GM12878 (cell line): ENCODE measurements around the gene ATP2C2. TPM values are rescaled to one million over a fixed set of nuclear protein-coding genes. Genes with fewer than 3 reads are reported as not detected.

Source experiments
- ATAC-seq: fragments of 200-7000 bp; cut with Tn5 transposase; 3 replicates; pipeline ENCODE4 v1.9.1; 2020; ENCODE audit warnings: mild to moderate bottlenecking, moderate library complexity
- BruUV-seq: library from RNA; stranded (reverse); fragments of 400-500 nt; replicated peaks from 2 replicates; lab custom pipeline; 2021; lab: Mats Ljungman, UMichigan
- CTCF ChIA-PET: fragments of 300-600 bp; sonication (Branson Sonifier 250); formaldehyde crosslinking; extraction: SDS; loops from one replicate; lab custom pipeline; 2021; ENCODE audit warnings: inconsistent platforms; lab: Yijun Ruan, JAX
- POLR2A ChIA-PET: fragments of 350-600 bp; formaldehyde crosslinking; extraction: SDS; loops from one replicate; lab custom pipeline; 2021; ENCODE audit warnings: inconsistent platforms; lab: Charles Lee
- RAD21 ChIA-PET: fragments of 300-600 bp; sonication (Branson Sonifier 250); formaldehyde crosslinking; loops from one replicate; lab custom pipeline; 2023; ENCODE audit warnings: antibody characterized with exemption; ENCODE audit not compliant: unreplicated experiment; lab: Charles Lee
- SMC1A ChIA-PET: fragments of 300-600 bp; sonication (Branson Sonifier 250); formaldehyde crosslinking; loops from one replicate; lab custom pipeline; 2023; ENCODE audit not compliant: unreplicated experiment, uncharacterized antibody; lab: Charles Lee
- DNase-seq: peaks from one replicate; pipeline ENCODE4 v3.0.0-alpha.2; 2011; ENCODE audit warnings: low read depth, low spot score
- FAIRE-seq: peaks from 3 replicates; lab custom pipeline; 2011; peaks lifted over from hg19 to GRCh38; lab: Jason Lieb, UNC
- H2AFZ ChIP-seq: 2 replicates; pipeline ENCODE4 v1.6.0; 2011; ENCODE audit warnings: low read depth, low read length, control low read depth; ENCODE audit not compliant: control insufficient read depth
- H3K27ac ChIP-seq: 2 replicates; pipeline ENCODE4 v1.5.1; 2011; ENCODE audit warnings: control low read depth; ENCODE audit not compliant: control insufficient read depth, insufficient read depth
- H3K27me3 ChIP-seq, 2 experiments: replicated peaks in 1 of 2; 2 replicates each; pipeline versions ENCODE4 v1.6.0 to v1.6.1; 2011; ENCODE audit warnings: low read length in 1 of 2; ENCODE audit not compliant: control insufficient read depth in 2 of 2, insufficient read depth in 2 of 2
- H3K36me3 ChIP-seq, 2 experiments: 2 replicates each; pipeline ENCODE4 v1.5.1; 2011; ENCODE audit warnings: low read length in 1 of 2; ENCODE audit not compliant: control insufficient read depth in 2 of 2, insufficient read depth in 2 of 2
- H3K4me1 ChIP-seq: 2 replicates; pipeline ENCODE4 v1.6.1; 2011; ENCODE audit warnings: mild to moderate bottlenecking, low read length, moderate library complexity, mixed read lengths; ENCODE audit not compliant: control insufficient read depth, insufficient read depth
- H3K4me2 ChIP-seq: 2 replicates; pipeline ENCODE4 v1.6.0; 2011; ENCODE audit warnings: control low read depth; ENCODE audit not compliant: control insufficient read depth, insufficient read depth
- H3K4me3 ChIP-seq: fragments of 200-600 bp; sonication (generic); 2 replicates; pipeline ENCODE4 v1.5.1; 2016
- H3K79me2 ChIP-seq: 2 replicates; pipeline ENCODE4 v1.6.0; 2011; ENCODE audit warnings: low read length; ENCODE audit not compliant: control insufficient read depth, insufficient read depth
- H3K9ac ChIP-seq: 2 replicates; pipeline ENCODE4 v1.8.0; 2011; ENCODE audit warnings: low read length, control low read depth, mixed read lengths; ENCODE audit not compliant: control insufficient read depth, insufficient read depth
- H3K9me3 ChIP-seq: replicated peaks from 3 replicates; pipeline ENCODE4 v1.5.1; 2011; ENCODE audit warnings: mild to moderate bottlenecking, low read length; ENCODE audit not compliant: control insufficient read depth, insufficient read depth
- H4K20me1 ChIP-seq: 2 replicates; pipeline ENCODE4 v1.6.0; 2011; ENCODE audit not compliant: control insufficient read depth, insufficient read depth
- CREM ChIP-seq: IDR thresholded peaks from 2 replicates; pipeline ENCODE4 v1.6.1; 2014; ENCODE audit warnings: antibody characterized with exemption, low read depth
- CTCF ChIP-seq, 3 experiments: IDR thresholded peaks in 2 of 3; conservative IDR thresholded peaks in 1 of 3; 2 replicates each; pipeline ENCODE4 v1.5.1; 2011; ENCODE audit warnings: low read depth in 3 of 3, low read length in 3 of 3, mild to moderate bottlenecking in 3 of 3, control low read depth in 2 of 3, moderate library complexity in 2 of 3, inconsistent platforms in 1 of 3, mixed read lengths in 1 of 3; ENCODE audit not compliant: control insufficient read depth in 2 of 3, insufficient read depth in 1 of 3; ENCODE audit errors: extremely low read depth in 1 of 3
- IRF5 ChIP-seq: fragments of 450-650 bp; IDR thresholded peaks from 2 replicates; pipeline ENCODE4 v1.6.1; 2017; ENCODE audit warnings: borderline replicate concordance
- KLF5 ChIP-seq: fragments of 450-650 bp; IDR thresholded peaks from 2 replicates; pipeline ENCODE4 v1.6.1; 2014; ENCODE audit warnings: mild to moderate bottlenecking; ENCODE audit not compliant: partially characterized antibody
- LARP7 ChIP-seq: fragments of 450-650 bp; IDR thresholded peaks from 2 replicates; pipeline ENCODE4 v1.6.1; 2017; ENCODE audit warnings: mild to moderate bottlenecking
- ZZZ3 ChIP-seq: IDR thresholded peaks from 2 replicates; pipeline ENCODE4 v1.6.1; 2011; ENCODE audit warnings: low read depth; ENCODE audit not compliant: control insufficient read depth, insufficient read length
- WGBS: methylation state at CpG from one replicate; pipeline ENCODE4 v1.1.6; 2016; ENCODE audit warnings: low lambda C conversion rate; ENCODE audit not compliant: insufficient replicate concordance, insufficient coverage; ENCODE audit errors: missing lambda C conversion rate; 5-methylcytosine and 5-hydroxymethylcytosine counted together
- in situ Hi-C: fragments of 300-500 bp; cut with MboI; formaldehyde crosslinking; loops from 9 replicates; pipeline ENCODE4 v1.14.3; 2018; ENCODE audit warnings: mixed read lengths
- intact Hi-C: fragments of 100-400 bp; cut with micrococcal nuclease; formaldehyde crosslinking; loops from one replicate; pipeline ENCODE4 v1.14.2; 2022; ENCODE audit not compliant: unreplicated experiment
- polyA plus RNA-seq, 11 experiments: library from polyadenylated mRNA; depleted of rRNA in 4 of 11; unstranded in 6 of 11; stranded (reverse) in 5 of 11; fragments of >200 nt; fragmentation: Nextera tagmentation in 4 of 11; fragmentation: Illumina TruSeq in 1 of 11; extraction: Ambion mirVana in 4 of 11; extraction: Trizol in 1 of 11; gene quantifications; 1 replicate in 1 of 11; 2 replicates in 10 of 11; pipeline versions ENCODE4 v1.2.1 to v1.2.3, GENCODE V29; 2011 to 2016; ENCODE audit warnings: inconsistent platforms in 2 of 11, missing spikeins in 2 of 11, low read depth in 1 of 11
- total RNA-seq, 4 experiments: library from RNA; depleted of rRNA in 3 of 4; stranded (reverse); fragments of >200 nt in 3 of 4; fragmentation: Illumina TruSeq in 1 of 4; extraction: Trizol in 1 of 4; gene quantifications; 2 replicates each; pipeline versions ENCODE4 v1.2.1 to v1.2.3, GENCODE V29; 2013 to 2021

ATP2C2 gene
- total and polyA plus RNA-seq, 10 of the 15 experiments (the other 5 are each of a cell fraction or from before 2014, with no cell fraction given), result 0.05 to 0.19 TPM; not detected in 8

GRCh38 chr16:84478172-84478947 is 110.0 kb downstream of the ATP2C2 start:
- no peak for ATAC-seq
- DNase-seq, result no peak
- BruUV-seq, result no TSS peak
- H3K4me3 ChIP-seq, result no peak overlapping the region
- no peaks in the 10 kb centered on the region for H3K27me3 ChIP-seq
- H3K36me3 ChIP-seq, result no peaks in the 10 kb centered on the region; a peak in 2 of 4 replicates
- ChIA-PET SMC1A (no interaction called here), CTCF (interaction anchor here (0.6 to 1.2 kb wide), 2 partner anchors 10 to 1934 kb away, joined by 3 to 6 read pairs; no protein-coding TSS in a partner anchor), POLR2A (no interaction called here), RAD21 (interaction anchor here (0.9 kb wide), 1 partner anchor 201 kb away, joined by 4 read pairs; no protein-coding TSS in a partner anchor)
- 75% methylated on average over 13 of the region's 13 CpGs for WGBS
- TF ChIP-seq KLF5, result no peak
- no peak for TF ChIP-seq IRF5
- no peak for TF ChIP-seq CREM
- TF ChIP-seq LARP7, result no peak
- TF ChIP-seq CTCF (IDR thresholded peaks at IDR 0.05 in 2 of 3, conservative IDR thresholded peaks at IDR 0.05 in 1 of 3; ENCODE audit: control insufficient read depth in 2 of 3, extremely low read depth in 1 of 3, insufficient read depth in 1 of 3, low read depth in 3 of 3, low read length in 3 of 3), result no peak
- TF ChIP-seq ZZZ3, result no peak
- H2AFZ ChIP-seq, result no peak overlapping the region
- in situ Hi-C loops, result no loop called here
- no peak overlapping the region for H3K4me2 ChIP-seq
- FAIRE-seq, result no peak
- intact Hi-C loops, result no loop called here
- no peaks in the 10 kb centered on the region for H3K79me2 ChIP-seq
- H3K9ac ChIP-seq, result no peak overlapping the region
- no peaks in the 10 kb centered on the region for H4K20me1 ChIP-seq
- H3K9me3 ChIP-seq, result no peaks in the 10 kb centered on the region
- H3K27ac ChIP-seq, result no peak overlapping the region
- H3K4me1 ChIP-seq, result no peaks in the 10 kb centered on the region
